HUDEP-2 (cell line): ENCODE results near the gene ECE2.

Experiments
- DNase-seq, 76 experiments: peaks; one replicate each; lab custom pipeline; 2025; ENCODE audit not compliant: unreplicated experiment in 76 of 76; lab: John Stamatoyannopoulos, UW

Gene ECE2

DNA sequence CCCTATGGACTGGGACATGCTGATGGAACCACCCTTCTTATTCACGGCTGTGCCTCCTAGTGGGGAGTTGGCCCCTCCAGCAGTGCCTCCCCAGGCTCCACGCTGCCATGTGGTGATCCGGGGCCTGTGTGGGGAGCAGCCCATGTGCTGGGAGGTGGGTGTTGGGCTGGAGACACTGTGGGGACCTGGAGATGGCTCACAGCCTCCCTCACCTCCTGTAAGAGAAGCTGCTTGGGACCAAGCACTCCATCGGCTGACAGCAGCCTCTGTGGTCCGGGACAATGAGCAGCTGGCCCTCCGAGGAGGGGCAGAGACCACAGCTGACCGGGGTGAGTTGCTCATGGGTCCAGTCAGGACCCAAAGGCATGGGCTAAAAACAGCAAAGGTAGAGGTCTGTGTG, 36.1 kb upstream of the ECE2 start:
- no peak for DNase-seq

DNA sequence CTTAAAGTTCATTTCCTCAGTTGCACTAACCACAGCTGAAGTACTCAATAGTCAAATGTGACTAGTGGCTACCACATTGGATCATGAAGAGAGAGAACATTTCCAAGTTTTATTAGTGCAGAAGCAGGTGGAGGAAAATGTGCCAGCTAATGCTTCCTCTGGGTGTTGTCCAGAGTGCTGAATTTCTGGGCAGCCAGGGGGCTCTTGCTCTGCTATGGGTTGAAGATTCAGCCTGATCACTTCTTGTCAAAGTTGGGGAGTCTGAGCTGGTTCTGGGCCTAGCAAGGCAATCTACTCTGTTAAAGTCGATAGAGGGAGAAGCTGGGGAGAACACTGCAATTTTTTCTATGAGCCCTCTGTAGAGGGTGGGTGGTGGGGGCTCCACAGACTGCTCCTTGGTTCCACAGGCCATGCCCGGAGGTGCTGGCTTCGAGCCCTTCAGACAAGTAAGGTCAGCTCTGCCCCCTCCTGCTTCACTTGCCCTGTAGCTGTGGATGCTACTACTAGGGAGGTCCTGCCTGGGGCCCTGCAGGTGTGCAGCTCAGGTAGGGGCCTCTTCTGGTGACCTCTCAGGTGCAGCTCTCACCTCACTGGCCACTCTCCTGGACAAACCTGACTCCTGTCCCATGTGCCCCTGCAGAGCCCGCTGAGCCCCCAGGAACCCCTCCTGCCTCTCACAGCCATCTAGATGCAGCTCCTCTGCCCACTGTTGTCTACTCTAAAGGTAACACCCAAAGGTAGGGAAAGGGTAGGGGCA, 35.3 kb upstream of the ECE2 start:
- peak in 3 of 76 experiments; percentile 7 to 34 (median 8) for DNase-seq

DNA sequence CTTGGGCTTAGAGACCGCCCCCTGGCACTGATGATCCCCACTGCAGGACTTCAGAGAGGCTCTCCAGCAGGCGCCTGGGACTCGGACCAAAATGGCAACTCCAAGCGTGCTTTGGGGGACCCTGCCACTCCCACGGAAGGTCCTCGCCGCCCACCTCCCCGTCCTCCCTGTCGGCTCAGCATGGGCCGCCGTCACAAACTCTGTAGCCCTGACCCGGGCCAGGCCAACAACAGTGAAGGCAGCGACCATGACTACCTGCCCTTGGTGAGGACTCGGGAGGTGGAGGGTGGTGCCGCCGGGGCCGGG, 34.7 kb upstream of the ECE2 start:
- DNase-seq = no peak

DNA sequence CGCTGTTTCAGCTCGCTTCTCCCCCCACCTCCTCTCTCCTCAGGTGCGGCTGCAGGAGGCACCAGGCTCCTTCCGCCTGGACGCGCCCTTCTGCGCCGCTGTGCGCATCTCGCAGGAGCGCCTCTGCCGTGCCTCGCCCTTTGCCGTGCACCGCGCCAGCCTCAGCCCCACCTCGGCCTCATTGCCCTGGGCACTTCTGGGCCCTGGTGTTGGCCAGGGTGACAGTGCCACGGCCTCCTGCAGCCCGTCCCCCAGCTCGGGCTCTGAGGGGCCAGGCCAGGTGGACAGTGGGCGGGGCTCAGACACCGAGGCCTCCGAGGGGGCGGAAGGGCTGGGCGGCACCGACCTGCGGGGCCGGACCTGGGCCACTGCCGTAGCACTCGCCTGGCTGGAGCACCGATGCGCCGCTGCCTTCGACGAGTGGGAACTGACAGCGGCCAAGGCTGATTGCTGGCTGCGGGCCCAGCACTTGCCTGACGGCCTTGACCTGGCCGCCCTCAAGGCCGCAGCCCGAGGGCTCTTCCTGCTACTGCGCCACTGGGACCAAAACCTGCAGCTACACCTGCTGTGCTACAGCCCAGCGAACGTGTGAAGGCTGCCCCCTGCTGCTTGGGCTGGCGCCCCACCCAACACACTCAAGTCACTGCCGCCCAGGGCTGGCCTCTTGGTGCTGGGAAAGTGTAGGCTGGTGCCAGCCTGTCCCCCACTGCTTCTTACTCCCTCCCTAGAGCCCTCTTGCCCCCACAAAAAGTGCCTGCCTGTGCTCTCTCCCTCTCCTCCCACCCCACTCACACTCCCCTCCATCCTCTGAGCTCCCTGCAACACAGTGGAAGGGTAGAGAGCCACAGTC, 34.1 kb upstream of the ECE2 start:
- DNase-seq = peak in 25 of 76 experiments; percentile 1 to 36 (median 20)

DNA sequence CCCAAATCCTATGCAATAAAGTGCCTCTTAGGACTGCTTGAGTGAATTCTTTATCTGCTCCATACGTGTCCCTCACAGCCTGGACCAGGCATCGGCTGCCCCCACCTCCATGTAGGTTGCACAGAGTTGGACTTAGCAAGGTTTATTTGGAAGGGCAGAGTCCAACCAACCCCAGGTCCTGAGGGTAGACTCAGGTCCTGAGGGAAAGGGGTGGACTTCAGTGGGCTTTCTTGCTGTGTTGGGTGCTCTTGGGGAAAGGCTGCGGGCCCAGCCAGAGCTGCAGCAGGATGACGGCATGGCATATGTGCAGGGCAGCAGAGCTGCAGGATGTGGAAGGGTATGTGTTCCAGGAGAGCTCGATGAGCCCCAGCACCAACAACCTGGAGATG, 33.5 kb upstream of the ECE2 start:
- no peak for DNase-seq

DNA sequence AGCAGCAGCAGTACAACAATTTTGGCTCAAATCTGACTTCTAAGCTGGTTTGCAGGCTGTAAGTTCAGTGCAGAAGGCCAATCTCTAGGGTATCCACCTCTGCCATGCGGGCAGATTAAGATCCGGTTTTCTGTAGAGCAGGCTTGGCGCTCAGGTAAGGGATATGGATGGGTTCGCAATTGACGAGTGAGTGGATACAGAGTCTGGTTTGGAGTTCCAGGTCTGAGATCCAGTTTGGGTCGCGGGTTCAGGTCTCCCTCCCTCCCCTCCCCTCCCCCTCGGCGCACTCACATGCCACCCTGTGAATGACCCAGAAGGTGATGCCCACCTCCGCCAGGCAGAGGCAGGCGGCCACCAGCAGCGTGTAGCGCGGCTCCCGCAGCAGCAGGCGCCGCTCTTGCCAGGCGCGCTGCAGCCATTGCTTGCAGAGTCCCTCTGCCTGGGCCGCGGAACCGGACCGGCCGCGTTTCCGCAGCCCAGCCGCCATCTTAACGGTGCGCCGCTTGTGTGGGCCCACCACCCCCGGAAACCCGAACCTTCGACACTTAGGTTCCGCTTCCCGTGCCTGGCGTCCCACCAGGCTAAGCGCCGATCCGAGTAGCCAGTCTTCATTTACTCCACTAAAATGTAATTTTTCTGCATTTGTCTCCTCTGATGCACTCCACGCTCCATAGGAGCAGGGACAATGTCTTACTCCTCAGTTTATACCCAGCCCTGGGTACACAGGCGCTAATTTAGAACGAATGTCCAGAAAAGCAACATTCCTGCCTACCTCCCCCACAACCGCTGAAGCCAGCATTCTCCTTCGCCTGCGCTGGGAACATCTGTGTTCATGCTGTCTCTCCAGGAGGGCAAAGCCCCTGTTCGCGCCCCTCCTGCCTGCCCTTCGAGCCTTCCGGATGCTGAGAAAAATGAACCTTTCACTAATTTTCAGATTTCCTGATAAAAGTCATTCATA, 27.1 kb upstream of the ECE2 start, which contains the start of gene ALG3:
TSS of gene ALG3 (minus strand) at position 509 of the 958 bp plus-strand sequence. CDS start at position 487, 22 bp downstream.
- peak in 74 of 76 experiments; percentile 18 to 88 (median 76) for DNase-seq

DNA sequence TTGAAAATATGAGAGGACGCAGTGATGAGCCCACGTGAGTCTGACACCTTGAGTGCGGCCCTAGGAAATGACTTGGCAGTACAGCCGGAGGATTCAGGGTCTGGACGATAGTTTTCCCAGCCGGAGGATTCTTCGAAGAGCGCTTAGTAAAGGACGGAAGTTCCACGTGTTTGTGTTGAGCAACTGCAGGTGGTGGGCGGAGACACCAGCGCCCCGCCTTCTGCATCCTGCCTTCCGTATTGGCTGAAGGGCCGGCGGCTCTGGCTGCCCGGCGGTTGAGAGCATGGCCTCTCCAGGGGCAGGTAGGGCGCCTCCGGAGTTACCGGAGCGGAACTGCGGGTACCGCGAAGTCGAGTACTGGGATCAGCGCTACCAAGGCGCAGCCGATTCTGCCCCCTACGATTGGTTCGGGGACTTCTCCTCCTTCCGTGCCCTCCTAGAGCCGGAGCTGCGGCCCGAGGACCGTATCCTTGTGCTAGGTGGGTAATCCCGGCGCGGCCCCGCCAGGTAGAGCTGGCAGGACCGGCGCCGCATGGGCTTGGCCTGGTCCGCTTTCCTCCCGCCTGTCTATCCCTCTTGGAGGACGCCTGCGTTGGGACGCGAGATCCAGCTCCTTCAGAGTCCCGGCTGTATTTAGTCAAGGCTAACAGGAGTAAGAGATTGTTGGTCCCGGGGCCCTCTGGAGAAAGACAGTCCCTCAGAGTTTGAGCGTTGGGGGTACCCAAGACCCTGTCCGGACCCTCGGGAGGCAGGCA, 26.2 kb upstream of the ECE2 start, which contains the start of gene EEF1AKMT4:
TSS of gene EEF1AKMT4 (plus strand) at position 261 of the 755 bp plus-strand sequence. CDS start at position 284, 23 bp downstream.
- DNase-seq = peak in 75 of 76 experiments; percentile 82 to 99 (median 96)

DNA sequence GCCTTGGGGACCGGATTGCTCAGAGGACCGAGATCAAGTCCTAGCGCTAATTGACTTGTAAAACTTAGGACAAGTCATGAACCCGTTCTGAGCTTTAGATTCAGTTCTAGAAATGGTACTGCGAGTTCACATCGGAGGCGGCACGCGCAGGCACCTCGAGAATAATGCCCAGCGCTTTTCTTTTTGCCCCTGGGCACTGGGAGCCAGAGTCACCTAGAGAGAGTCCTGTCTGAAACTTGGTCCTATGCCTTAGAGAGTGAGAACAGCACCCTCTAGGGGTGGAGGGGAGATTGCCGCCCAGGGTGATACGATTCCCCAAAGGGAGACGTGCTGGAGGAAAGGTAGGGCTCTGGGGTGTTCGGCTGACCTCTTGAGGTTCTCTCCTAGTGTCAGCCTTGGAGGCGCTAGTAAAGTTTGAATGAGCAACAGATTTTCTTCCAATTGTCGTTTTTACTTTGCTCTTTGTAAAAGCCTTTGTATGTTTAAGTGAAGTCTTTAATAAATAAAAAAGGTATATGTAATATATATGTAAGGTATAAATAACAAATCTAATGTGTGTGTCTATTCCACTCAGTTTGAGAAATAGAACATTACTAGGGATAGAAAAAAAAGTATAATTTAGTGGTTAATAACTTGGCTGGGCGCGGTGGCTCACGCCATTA, 25.5 kb upstream of the ECE2 start:
- peak in 75 of 76 experiments; percentile 7 to 96 (median 88) for DNase-seq

DNA sequence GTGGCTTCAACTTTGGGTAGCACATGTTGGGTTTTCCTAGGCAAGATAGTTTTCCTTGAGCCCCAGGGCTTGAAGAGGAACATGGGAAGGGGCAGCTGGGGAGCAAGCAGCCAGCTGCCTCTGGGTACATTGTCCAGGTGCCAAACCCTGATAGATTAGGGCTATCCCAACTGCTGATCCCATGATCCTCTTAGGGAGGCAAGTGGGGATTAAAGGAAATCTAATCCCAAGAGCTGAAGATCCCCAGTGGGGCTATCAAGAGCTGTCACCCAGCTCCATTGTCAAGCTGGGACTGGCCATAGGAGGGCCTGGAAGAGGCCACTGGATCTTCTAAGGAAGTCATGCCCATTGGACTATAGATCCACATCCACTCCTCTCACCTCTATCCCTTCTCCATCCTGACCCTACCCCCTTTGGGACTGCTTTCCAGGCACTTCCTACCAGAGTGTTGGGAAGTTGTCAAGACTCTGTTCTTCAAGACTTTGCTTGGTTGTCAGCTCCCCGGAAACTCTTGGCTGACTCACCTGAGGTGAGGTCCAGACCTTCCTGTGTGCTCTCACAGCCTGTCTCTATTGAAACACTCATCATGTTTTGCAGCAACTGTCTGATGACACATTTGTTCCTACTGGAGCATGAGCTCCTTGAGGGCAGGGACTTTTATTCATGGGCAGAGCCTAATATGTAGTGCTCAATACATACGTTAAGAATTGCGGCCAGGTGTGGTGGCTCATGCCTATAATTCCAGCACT, 20.4 kb upstream of the ECE2 start:
- DNase-seq = no peak

DNA sequence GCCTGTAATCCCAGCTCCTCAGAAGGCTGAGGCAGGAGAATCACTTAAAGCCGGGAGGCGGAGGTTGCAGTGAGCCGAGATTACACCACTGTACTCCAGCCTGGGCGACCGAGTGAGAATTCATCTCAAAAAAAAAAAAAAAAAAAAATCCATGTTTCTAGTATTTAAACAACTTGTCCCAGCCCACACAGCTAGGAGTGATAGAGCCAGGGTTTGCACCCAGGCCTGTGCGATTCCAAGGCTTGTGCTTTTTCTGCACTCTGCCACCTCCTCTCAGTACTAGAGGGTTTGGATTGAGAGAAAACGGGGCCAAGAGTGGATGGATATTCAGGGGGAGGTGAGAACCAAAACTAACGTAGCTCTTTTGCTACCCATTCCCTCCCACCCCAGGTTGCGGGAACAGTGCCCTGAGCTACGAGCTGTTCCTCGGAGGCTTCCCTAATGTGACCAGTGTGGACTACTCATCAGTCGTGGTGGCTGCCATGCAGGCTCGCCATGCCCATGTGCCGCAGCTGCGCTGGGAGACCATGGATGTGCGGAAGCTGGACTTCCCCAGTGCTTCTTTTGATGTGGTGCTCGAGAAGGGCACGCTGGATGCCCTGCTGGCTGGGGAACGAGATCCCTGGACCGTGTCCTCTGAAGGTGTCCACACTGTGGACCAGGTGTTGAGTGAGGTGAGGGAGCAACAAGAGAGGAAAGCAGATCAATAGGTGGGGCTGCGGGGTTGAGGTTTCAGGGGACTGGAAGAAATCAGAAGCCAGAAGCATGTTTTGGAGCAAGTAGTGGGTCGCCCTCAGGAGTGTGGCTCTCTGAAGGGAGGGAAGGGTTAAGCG, 18.5 kb upstream of the ECE2 start:
- DNase-seq = no peak

DNA sequence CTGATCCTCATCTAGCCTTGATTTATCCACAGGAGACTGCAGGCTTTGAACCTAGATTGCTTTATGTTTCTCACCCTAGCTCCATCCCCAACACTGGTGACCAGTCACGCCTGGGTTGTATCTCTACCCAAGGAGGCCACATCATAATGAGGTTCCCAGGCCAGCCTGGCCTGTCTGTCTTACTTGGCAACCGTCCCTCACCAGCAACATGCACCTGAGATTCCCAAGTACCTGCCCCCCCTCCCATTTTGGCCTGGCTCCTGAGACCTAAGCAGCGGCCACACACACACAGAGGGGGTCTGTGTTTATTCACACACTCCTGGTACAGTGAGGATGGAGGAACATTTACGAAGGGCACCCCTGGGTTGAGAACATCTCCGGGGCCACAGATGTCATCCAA, 16.9 kb upstream of the ECE2 start:
- no peak for DNase-seq

DNA sequence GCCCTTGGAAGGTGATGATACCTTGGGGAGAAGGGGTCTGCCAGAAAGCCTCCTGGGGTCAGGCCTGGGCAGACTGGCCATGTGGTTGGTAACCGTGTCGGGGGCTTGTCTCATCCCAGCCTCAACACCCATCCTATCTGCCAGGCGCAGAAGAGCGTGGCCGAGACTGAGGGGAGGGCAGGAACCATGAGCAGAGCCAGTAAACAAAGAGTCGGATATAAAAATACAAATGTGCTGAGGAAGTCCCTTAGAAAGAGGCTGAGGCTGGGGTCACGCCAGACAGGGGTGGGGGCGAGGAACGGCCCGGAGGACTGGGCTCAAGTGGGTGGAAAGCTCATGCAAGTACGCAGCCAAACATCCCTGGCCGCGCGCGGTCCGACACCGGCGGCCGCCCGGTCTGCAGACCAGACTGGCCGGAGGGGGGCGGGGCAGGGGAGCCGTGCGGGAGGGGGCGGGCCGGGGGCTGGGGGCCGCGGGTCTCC, 16.4 kb upstream of the ECE2 start:
- DNase-seq = no peak

DNA sequence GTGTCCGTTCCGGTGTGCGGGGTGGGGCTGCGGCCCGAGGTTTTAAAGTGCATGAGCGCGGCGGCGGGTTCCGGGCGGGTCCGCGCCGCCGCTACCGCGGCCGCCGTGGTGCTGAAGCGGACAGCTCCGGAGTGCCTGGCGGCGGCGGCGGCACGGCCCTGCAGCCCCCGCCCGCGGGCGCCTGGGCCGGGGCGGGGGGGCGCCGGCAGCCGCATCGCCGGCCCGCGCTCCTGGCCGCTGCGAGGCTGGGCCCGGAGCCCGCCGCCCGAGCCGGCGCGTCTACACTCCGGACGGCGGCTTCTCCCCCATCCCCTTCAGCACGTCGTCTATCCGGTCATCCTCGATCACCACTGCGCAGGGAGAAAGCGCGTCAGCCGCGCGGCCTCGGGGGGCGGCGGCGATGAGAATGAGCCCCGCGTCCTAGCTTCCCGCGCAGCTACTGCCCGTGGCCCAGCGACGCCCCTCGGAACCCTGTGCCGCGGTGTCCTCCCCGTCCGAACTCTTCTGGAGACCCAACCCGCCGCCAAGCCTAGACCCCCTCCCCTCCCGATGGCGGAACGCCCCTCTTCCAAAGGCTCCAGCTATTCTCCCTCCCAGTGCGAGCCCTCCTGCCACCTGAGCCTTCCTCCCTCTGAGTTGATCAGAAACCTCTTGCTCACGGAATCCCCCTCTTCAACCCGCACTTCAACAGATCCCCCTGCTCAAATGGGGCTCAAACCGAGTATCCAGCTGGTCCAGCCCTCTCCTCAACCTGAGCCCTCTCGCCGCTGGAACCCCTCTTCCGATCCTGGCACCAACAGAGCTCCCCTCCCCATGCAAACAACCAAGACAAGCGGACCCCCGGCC, 15.7 kb upstream of the ECE2 start:
- DNase-seq = peak in 8 of 76 experiments; percentile 4 to 28 (median 14)

DNA sequence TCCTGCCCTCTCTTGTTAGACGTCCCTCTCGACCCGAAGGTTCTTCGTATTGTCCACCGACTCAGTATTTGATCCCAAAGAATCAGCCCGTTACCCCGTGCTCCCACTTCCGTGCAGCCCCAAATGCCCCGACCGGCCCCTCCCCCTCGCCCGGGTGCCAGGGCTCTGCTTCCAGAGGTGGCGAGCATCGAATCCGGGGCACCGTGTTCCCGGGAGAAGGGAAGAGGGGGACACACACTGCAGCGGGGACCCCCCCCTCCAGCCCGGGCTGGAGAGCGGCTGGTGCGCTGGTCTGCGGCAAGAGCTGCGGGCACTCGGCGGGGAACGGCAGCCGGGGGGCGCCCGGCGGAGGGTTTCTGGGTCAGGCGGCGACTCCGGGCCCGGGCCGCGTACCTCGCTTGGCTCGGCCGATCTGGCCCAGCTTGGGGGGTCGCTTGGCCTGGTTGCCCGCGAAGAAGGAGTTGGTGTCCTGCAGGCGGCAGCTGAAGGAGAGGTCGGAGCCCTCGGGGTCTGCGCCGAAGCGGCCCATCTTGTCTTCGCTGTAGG, 15.0 kb upstream of the ECE2 start:
- DNase-seq = no peak

DNA sequence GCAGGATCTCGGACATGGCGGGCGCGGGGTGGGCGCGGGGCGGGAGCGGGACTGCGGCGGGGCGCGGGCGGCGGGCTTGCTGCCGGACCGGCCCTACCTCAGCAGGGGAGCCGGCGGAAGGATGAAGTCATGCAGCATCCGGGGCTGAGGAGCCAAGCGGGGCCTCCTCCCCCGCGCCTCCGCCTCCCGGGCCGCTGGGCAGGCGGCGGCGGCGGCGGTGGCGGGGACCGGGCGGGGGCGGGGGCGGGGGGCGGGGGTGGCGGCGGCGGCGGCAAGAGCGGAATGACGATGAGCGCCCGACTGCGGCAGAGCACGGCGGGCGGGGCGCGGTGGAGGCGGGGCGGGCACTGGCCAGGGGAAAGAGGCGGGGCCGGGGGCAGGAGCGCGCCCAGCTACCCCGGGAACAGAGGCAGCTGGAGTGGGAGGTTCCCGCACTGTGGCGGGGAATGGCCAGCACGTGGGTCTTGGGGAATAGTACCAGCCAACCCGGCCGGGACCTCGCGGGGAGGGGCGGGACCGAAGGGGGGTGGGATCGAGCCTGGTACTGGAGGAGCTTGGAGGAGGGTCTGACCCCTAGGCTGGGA, 14.5 kb upstream of the ECE2 start, which contains the start of gene CAMK2N2:
TSS of gene CAMK2N2 (minus strand) at position 284 of the 584 bp plus-strand sequence. CDS start at position 16, 268 bp downstream.
- DNase-seq = peak in 32 of 76 experiments; percentile 4 to 52 (median 22)
